ENCODE data around the gene GABRG3.

The GABRG3 gene

DNA sequence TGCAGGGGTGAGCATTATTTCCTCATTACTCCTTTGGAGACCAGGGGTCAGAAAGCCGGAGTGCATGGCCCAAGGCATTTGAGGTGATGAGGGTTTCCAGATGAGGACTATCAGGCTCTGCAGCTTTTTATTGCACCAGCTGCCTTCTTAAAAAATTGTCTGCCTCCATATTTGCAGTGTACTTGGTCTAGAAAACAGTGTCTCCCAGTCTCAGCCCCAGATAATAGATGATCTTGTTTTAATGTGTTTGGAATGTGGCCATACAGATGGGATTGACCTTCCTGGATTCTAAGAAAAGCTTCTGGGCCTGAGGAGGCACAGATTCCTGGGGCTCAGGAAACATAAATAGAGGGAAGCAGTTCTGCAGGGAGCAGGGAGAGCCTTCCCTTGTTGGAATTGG lies 123.3 kb downstream of the GABRG3 start:
- no peak overlapping the region for H2AFZ ChIP-seq (ENCODE audit: low read length, unreplicated experiment)
- no peak overlapping the region for H3K27ac ChIP-seq (ENCODE audit: low read depth, low read length)
- H3K27me3 ChIP-seq (ENCODE audit: insufficient read depth, low read length), result no peaks in the 10 kb centered on the region
- H3K4me3 ChIP-seq (ENCODE audit: low read depth, low read length), result no peak overlapping the region
- no peaks in the 10 kb centered on the region for H3K4me1 ChIP-seq (ENCODE audit: control insufficient read depth, insufficient read depth, low read length, unreplicated experiment)
- H3K36me3 ChIP-seq (ENCODE audit: insufficient read depth, low read length), result no peaks in the 10 kb centered on the region
- H3K79me2 ChIP-seq (ENCODE audit: control insufficient read depth, insufficient read depth, low read length, unreplicated experiment), result no peaks in the 10 kb centered on the region

DNA sequence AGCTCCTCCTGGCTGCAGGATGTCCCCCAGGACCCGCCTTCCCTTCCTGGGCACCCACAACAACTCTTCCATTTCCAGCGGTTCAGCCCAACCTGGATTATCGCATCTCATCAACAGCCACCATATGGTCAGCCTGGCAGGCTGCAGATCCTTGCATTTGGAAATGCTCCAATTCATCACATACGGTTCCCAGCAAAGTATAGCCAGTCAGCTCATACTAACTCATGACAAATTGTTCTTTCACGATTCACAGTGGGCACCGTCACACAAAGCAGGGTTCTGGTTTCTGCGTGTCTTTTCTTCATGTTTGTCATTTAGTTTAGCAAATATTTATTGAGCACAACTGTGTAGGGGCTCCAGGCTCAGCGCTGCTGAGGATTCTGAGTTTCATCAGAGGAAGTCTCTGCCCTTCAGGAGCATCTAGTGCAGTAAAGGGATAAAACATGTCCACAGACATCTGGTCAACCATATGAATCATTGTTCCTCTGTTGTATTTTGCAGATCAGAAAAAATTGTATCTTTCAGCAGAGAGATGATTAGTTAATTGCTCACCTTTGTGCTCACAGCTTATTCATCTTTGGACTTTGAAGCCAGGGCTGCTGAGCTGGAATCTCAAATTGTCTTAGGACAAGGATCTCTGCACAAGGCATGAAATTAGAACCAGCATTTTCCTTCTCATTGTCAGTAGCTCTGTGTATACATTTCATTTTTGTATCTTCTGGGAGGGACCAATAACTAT lies 125.1 kb downstream of the GABRG3 start:
- no peaks in the 10 kb centered on the region for H3K4me1 ChIP-seq (ENCODE audit: control insufficient read depth, insufficient read depth, low read length, unreplicated experiment)
- no peak overlapping the region for H3K27ac ChIP-seq (ENCODE audit: low read depth, low read length)
- no peak overlapping the region for H3K4me3 ChIP-seq (ENCODE audit: low read depth, low read length)
- H3K36me3 ChIP-seq (ENCODE audit: insufficient read depth, low read length), result no peaks in the 10 kb centered on the region
- H3K27me3 ChIP-seq (ENCODE audit: insufficient read depth, low read length), result no peaks in the 10 kb centered on the region
- no peaks in the 10 kb centered on the region for H3K79me2 ChIP-seq (ENCODE audit: control insufficient read depth, insufficient read depth, low read length, unreplicated experiment)
- H2AFZ ChIP-seq (ENCODE audit: low read length, unreplicated experiment), result no peak overlapping the region

DNA sequence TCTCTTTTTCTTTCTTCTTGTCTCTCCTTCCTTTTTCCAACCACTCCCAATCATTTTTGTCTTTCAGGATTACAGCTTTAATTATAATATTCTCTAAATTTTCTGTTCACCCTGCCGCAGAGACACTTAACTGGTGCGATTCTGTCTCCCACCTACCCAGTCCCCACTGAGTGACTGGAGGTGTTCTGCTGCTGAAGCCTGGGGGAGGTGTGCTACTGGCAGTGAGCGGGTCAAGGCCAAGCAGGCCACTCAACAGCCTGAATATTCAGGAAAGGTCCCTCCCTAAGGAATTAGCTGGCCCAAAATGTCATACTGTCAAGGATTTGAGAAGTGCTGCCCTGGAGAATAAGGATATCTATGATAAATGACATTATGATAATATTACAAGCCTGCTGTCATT lies 126.5 kb downstream of the GABRG3 start:
- no peaks in the 10 kb centered on the region for H3K36me3 ChIP-seq (ENCODE audit: insufficient read depth, low read length)
- H3K4me1 ChIP-seq (ENCODE audit: control insufficient read depth, insufficient read depth, low read length, unreplicated experiment), result no peaks in the 10 kb centered on the region
- no peak overlapping the region for H3K4me3 ChIP-seq (ENCODE audit: low read depth, low read length)
- H3K27me3 ChIP-seq (ENCODE audit: insufficient read depth, low read length), result no peaks in the 10 kb centered on the region
- H3K27ac ChIP-seq (ENCODE audit: low read depth, low read length), result no peak overlapping the region
- no peaks in the 10 kb centered on the region for H3K79me2 ChIP-seq (ENCODE audit: control insufficient read depth, insufficient read depth, low read length, unreplicated experiment)
- H2AFZ ChIP-seq (ENCODE audit: low read length, unreplicated experiment), result no peak overlapping the region

DNA sequence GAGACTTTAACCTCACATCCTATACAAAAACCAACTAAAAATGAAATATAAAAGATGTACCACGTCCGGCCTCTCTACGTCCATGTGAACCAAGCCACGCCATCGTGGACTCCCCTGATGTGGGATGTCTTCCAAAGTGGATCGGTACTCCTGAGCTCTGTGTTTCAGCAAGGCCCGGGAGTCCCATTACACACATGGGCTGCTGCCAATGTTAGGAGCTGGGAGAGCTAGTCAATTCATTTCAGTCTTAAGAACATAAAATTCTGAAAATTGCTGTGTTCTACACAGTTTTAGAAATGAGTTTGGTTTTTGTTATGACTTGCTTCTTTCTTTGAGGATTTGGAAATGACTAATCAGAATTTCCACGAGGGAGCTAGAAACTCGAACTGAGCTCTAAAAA lies 131.0 kb downstream of the GABRG3 start:
- no peaks in the 10 kb centered on the region for H3K79me2 ChIP-seq (ENCODE audit: control insufficient read depth, insufficient read depth, low read length, unreplicated experiment)

DNA sequence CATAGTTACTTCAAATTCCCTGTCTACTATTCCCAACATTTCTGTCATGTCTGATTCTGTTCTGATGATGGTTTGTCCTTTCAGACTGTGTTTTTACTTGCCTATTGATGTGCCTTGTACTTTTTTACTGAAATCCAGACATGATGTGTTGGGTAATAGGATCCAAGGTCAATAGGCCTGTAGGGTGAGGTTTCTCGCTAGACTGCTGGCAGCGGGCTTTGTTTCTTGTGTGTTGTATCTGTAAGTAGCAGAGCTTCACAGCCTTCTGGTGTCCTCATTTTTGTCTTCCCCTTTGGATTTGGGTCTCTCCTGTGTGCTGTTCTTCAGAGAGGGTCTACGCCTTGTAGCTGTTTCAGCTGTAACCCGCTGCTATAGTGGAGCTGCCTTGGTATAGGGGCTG lies 140.3 kb downstream of the GABRG3 start:
- Histone ChIP-seq H3K79me2 (ENCODE audit: control insufficient read depth, insufficient read depth, low read length, unreplicated experiment) (no peaks in the 10 kb centered on the region), H3K4me3 (ENCODE audit: low read depth, low read length) (no peak overlapping the region), H2AFZ (ENCODE audit: low read length, unreplicated experiment) (no peak overlapping the region), H3K4me1 (ENCODE audit: control insufficient read depth, insufficient read depth, low read length, unreplicated experiment) (no peaks in the 10 kb centered on the region), H3K27me3 (ENCODE audit: insufficient read depth, low read length) (no peaks in the 10 kb centered on the region), H3K27ac (ENCODE audit: low read depth, low read length) (no peak overlapping the region), H3K36me3 (ENCODE audit: insufficient read depth, low read length) (no peaks in the 10 kb centered on the region)

More for the DNA sequence above, 131.0 kb downstream of the GABRG3 start:
- Histone ChIP-seq H3K27me3 (ENCODE audit: insufficient read depth, low read length) (no peaks in the 10 kb centered on the region), H3K36me3 (ENCODE audit: insufficient read depth, low read length) (no peaks in the 10 kb centered on the region), H3K27ac (ENCODE audit: low read depth, low read length) (no peak overlapping the region), H3K4me3 (ENCODE audit: low read depth, low read length) (no peak overlapping the region), H3K4me1 (ENCODE audit: control insufficient read depth, insufficient read depth, low read length, unreplicated experiment) (no peaks in the 10 kb centered on the region), H2AFZ (ENCODE audit: low read length, unreplicated experiment) (no peak overlapping the region)

DNA sequence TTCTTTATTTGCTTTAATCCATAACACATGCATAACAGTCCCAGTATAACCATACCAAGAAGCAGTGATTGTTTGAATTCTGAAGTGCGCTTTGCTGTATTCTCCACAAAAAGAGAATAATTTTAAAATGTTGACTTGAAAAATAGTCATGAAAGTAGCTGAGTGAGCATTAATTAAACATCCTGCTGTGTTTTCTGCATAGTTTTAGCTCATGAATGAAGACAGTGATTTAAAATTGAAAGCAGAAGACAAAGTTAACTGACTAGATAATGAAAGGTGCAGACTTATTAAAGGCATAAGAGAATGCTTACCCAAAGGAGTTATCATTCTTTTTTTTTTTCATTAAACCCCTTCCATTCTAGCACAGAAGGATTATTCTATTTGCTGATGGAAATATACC lies 143.5 kb downstream of the GABRG3 start:
- Histone ChIP-seq H2AFZ (ENCODE audit: low read length, unreplicated experiment) (no peak overlapping the region), H3K79me2 (ENCODE audit: control insufficient read depth, insufficient read depth, low read length, unreplicated experiment) (no peaks in the 10 kb centered on the region), H3K4me3 (ENCODE audit: low read depth, low read length) (no peak overlapping the region), H3K4me1 (ENCODE audit: control insufficient read depth, insufficient read depth, low read length, unreplicated experiment) (no peaks in the 10 kb centered on the region), H3K36me3 (ENCODE audit: insufficient read depth, low read length) (no peaks in the 10 kb centered on the region), H3K27ac (ENCODE audit: low read depth, low read length) (no peak overlapping the region), H3K27me3 (ENCODE audit: insufficient read depth, low read length) (no peaks in the 10 kb centered on the region)

DNA sequence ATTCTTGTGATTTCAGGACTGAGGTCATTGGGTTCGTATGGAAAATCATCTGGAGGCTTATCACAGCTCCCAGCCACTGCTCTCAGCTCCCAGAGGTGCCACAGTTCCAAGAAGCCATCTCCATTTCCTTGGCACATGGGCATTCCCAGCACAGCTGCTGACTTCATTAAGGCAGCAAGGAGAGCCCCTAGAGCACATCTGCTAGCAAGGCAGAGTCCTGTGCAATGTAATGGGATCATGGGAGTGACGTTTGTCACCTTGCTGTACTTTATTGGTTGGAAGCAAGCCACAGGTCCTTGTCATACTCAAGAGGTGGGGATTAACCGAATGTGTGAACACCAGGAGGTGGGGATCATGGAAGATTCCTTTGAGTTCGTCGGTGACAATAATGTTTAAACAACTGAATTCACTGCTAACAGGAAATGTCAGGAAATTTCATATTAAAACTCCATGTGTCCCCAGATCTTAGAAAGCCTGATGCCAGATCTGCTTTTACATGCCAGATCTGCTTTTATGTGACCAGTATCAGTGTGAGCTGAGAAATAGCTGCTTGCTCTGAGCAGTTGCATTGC lies 148.8 kb downstream of the GABRG3 start:
- Histone ChIP-seq H3K36me3 (ENCODE audit: insufficient read depth, low read length) (no peaks in the 10 kb centered on the region), H3K27ac (ENCODE audit: low read depth, low read length) (no peak overlapping the region), H2AFZ (ENCODE audit: low read length, unreplicated experiment) (no peak overlapping the region), H3K4me3 (ENCODE audit: low read depth, low read length) (no peak overlapping the region), H3K4me1 (ENCODE audit: control insufficient read depth, insufficient read depth, low read length, unreplicated experiment) (no peaks in the 10 kb centered on the region), H3K79me2 (ENCODE audit: control insufficient read depth, insufficient read depth, low read length, unreplicated experiment) (no peaks in the 10 kb centered on the region), H3K27me3 (ENCODE audit: insufficient read depth, low read length) (no peaks in the 10 kb centered on the region)

DNA sequence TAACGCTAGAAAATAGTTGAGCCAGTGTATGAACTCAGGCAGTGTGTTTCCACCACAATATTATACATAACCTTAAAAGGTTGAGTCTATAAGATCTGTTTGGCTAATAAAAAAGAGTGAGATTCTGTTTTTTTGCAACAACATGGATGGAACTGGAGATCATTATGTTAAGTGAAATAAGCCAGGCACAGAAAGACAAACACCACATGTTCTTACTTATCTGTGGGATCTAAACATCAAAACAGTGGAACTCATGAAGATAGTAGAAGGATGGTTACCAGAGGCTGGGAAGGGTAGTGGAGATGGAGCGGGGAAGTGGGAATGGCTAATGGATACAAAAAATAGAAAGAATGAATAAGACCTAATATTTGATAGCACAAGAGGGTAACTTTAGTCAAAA lies 150.7 kb downstream of the GABRG3 start:
- H3K4me1 ChIP-seq (ENCODE audit: control insufficient read depth, insufficient read depth, low read length, unreplicated experiment), result no peaks in the 10 kb centered on the region
- no peaks in the 10 kb centered on the region for H3K79me2 ChIP-seq (ENCODE audit: control insufficient read depth, insufficient read depth, low read length, unreplicated experiment)
- H3K27me3 ChIP-seq (ENCODE audit: insufficient read depth, low read length), result no peaks in the 10 kb centered on the region
- H3K4me3 ChIP-seq (ENCODE audit: low read depth, low read length), result no peak overlapping the region
- H3K27ac ChIP-seq (ENCODE audit: low read depth, low read length), result no peak overlapping the region
- no peaks in the 10 kb centered on the region for H3K36me3 ChIP-seq (ENCODE audit: insufficient read depth, low read length)
- no peak overlapping the region for H2AFZ ChIP-seq (ENCODE audit: low read length, unreplicated experiment)

DNA sequence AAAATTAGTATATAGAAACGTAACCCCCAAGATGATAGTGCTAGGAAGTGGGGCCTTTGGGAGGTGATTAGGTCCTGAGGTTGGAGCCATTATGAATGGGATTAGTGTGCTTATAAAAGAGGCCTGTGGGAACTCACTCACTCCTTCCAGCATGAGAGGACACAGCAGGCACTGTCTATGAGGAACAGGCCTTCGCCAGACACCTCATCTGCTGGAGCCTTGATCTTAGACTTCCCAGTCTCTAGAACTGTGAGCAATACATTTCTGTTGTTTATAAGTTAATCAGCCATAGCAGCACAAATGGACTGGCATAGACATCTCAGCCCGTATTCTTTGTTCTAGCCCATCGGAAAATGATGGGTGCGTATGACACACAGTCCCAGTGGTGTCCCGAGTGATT lies 152.3 kb downstream of the GABRG3 start:
- Histone ChIP-seq H3K27me3 (ENCODE audit: insufficient read depth, low read length) (no peaks in the 10 kb centered on the region), H3K27ac (ENCODE audit: low read depth, low read length) (no peak overlapping the region), H3K79me2 (ENCODE audit: control insufficient read depth, insufficient read depth, low read length, unreplicated experiment) (no peaks in the 10 kb centered on the region), H2AFZ (ENCODE audit: low read length, unreplicated experiment) (no peak overlapping the region), H3K4me1 (ENCODE audit: control insufficient read depth, insufficient read depth, low read length, unreplicated experiment) (no peaks in the 10 kb centered on the region), H3K4me3 (ENCODE audit: low read depth, low read length) (no peak overlapping the region), H3K36me3 (ENCODE audit: insufficient read depth, low read length) (no peaks in the 10 kb centered on the region)

DNA sequence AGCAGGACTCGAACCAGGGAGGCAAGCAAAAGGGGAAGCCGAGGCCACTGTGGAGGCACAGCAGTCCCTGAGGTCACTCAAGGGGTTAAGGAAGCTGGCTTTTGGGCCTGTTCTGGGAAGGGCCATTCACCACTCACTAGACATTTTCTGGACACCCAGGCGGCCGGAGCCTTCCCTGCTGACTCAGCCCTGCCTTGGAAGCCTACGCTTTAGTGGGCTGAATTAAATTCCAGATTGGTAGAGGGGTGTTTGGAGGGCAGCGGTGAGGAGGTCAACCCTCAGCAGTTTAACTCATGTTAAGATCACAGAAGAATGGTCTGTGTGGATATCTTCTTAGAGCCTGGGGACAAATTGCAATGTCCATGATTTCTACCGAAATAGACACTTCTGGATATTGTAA lies 152.8 kb downstream of the GABRG3 start:
- no peaks in the 10 kb centered on the region for H3K79me2 ChIP-seq (ENCODE audit: control insufficient read depth, insufficient read depth, low read length, unreplicated experiment)
- no peak overlapping the region for H3K4me3 ChIP-seq (ENCODE audit: low read depth, low read length)
- no peak overlapping the region for H3K27ac ChIP-seq (ENCODE audit: low read depth, low read length)
- H2AFZ ChIP-seq (ENCODE audit: low read length, unreplicated experiment), result no peak overlapping the region
- H3K4me1 ChIP-seq (ENCODE audit: control insufficient read depth, insufficient read depth, low read length, unreplicated experiment), result no peaks in the 10 kb centered on the region
- no peaks in the 10 kb centered on the region for H3K27me3 ChIP-seq (ENCODE audit: insufficient read depth, low read length)
- no peaks in the 10 kb centered on the region for H3K36me3 ChIP-seq (ENCODE audit: insufficient read depth, low read length)

DNA sequence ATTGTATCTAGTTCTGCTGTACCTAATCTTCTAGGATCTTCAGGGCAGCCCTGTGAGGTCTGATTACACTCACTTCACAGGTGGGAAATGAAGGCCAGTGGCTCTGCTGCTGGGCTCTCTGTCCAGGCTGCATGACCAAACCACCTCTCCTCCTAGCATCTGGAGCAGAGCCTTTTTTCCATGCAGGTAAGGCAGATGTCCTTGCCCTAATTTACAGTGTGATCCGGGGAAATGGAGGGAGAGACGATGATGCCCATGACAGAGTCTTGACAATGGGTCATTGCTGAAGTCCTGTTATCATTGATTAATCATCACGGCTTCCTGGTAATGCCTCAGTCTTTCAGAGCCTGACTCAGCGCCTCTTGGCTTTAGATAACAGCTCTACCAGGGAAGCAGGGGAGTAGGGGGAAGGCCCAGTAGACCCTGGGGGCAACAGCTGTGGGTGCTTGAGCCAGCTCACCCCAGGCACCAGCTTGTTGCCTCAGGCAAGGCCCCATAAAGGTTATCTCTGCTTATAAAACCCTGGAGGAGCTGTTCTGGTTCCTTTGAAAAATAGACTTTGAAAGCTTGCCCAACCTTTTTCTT lies 153.4 kb downstream of the GABRG3 start:
- H3K79me2 ChIP-seq (ENCODE audit: control insufficient read depth, insufficient read depth, low read length, unreplicated experiment), result no peaks in the 10 kb centered on the region
- no peaks in the 10 kb centered on the region for H3K36me3 ChIP-seq (ENCODE audit: insufficient read depth, low read length)
- no peaks in the 10 kb centered on the region for H3K4me1 ChIP-seq (ENCODE audit: control insufficient read depth, insufficient read depth, low read length, unreplicated experiment)
- no peak overlapping the region for H3K4me3 ChIP-seq (ENCODE audit: low read depth, low read length)
- H3K27me3 ChIP-seq (ENCODE audit: insufficient read depth, low read length), result no peaks in the 10 kb centered on the region
- no peak overlapping the region for H2AFZ ChIP-seq (ENCODE audit: low read length, unreplicated experiment)
- H3K27ac ChIP-seq (ENCODE audit: low read depth, low read length), result no peak overlapping the region
